Trophoblast cell (in vitro differentiated cells and primary cell): ENCODE results near the gene SDR9C7.
"Not testable (repeated sequence)": the region's sequence is repeated elsewhere in the genome, so short reads cannot be mapped to it uniquely, and the experiment has no call there.

Experiments
- DNase-seq, 2 donors: peaks; one replicate each; pipeline ENCODE4 v3.0.0-alpha.2; 2016
- H2AFZ ChIP-seq: 2 replicates; pipeline ENCODE4 v1.6.1; 2013; ENCODE audit warnings: low read length, moderate library complexity, mild to moderate bottlenecking; ENCODE audit not compliant: insufficient read depth, poor library complexity
- H2AK5ac ChIP-seq: 2 replicates; pipeline ENCODE4 v1.6.1; 2013; ENCODE audit warnings: mild to moderate bottlenecking, low read length
- H2BK120ac ChIP-seq: 2 replicates; pipeline ENCODE4 v1.6.1; 2013; ENCODE audit warnings: low read length, mild to moderate bottlenecking, moderate library complexity; ENCODE audit not compliant: insufficient read depth, poor library complexity
- H2BK12ac ChIP-seq: 2 replicates; pipeline ENCODE4 v1.6.1; 2013; ENCODE audit warnings: mild to moderate bottlenecking, low read length, moderate library complexity
- H2BK5ac ChIP-seq: 2 replicates; pipeline ENCODE4 v1.6.1; 2013; ENCODE audit warnings: low read length, low read depth, moderate library complexity, mild to moderate bottlenecking; ENCODE audit not compliant: poor library complexity
- H3K14ac ChIP-seq: 2 replicates; pipeline ENCODE4 v1.6.1; 2013; ENCODE audit warnings: mild to moderate bottlenecking, low read length
- H3K18ac ChIP-seq: 2 replicates; pipeline ENCODE4 v1.6.1; 2013; ENCODE audit warnings: mild to moderate bottlenecking, low read length
- H3K23ac ChIP-seq: 2 replicates; pipeline ENCODE4 v1.6.1; 2013; ENCODE audit warnings: low read length
- H3K27ac ChIP-seq: 2 replicates; pipeline ENCODE4 v1.5.1; 2013; ENCODE audit warnings: low read depth, mild to moderate bottlenecking, inconsistent platforms, low read length, moderate library complexity
- H3K27me3 ChIP-seq: 2 replicates; pipeline ENCODE4 v1.6.1; 2013; ENCODE audit warnings: inconsistent platforms, mild to moderate bottlenecking, low read length, moderate library complexity; ENCODE audit not compliant: insufficient read depth
- H3K36me3 ChIP-seq, 2 experiments: 1 replicate in 1 of 2; 2 replicates in 1 of 2; pipeline ENCODE4 v1.6.1; 2013; ENCODE audit warnings: low read length in 2 of 2, mild to moderate bottlenecking in 2 of 2, moderate library complexity in 1 of 2; ENCODE audit not compliant: insufficient read depth in 2 of 2, control insufficient read depth in 1 of 2
- H3K4ac ChIP-seq: 2 replicates; pipeline ENCODE4 v1.6.1; 2013; ENCODE audit warnings: low read depth, mild to moderate bottlenecking, low read length, moderate library complexity
- H3K4me1 ChIP-seq, 2 experiments: 1 replicate in 1 of 2; 2 replicates in 1 of 2; pipeline ENCODE4 v1.6.1; 2013; ENCODE audit warnings: low read length in 2 of 2, mild to moderate bottlenecking in 2 of 2, moderate library complexity in 1 of 2; ENCODE audit not compliant: insufficient read depth in 2 of 2, control insufficient read depth in 1 of 2
- H3K4me2 ChIP-seq: 2 replicates; pipeline ENCODE4 v1.6.1; 2013; ENCODE audit warnings: inconsistent platforms, mild to moderate bottlenecking, low read length, moderate library complexity
- H3K4me3 ChIP-seq: 2 replicates; pipeline ENCODE4 v1.5.1; 2013; ENCODE audit warnings: mild to moderate bottlenecking, low read depth, low read length, inconsistent platforms
- H3K79me1 ChIP-seq: one replicate; pipeline ENCODE4 v1.6.1; 2013; ENCODE audit warnings: low read length
- H3K79me2 ChIP-seq: 2 replicates; pipeline ENCODE4 v1.6.1; 2013; ENCODE audit warnings: low read length, mild to moderate bottlenecking; ENCODE audit not compliant: control insufficient read depth, insufficient read depth, poor library complexity
- H3K9ac ChIP-seq: 2 replicates; pipeline ENCODE4 v1.6.1; 2013; ENCODE audit warnings: mild to moderate bottlenecking, low read length
- H3K9me3 ChIP-seq: 2 replicates; pipeline ENCODE4 v1.6.1; 2013; ENCODE audit warnings: low read depth, mild to moderate bottlenecking, control low read depth, inconsistent platforms, low read length; ENCODE audit not compliant: insufficient read depth
- H4K12ac ChIP-seq: 2 replicates; pipeline ENCODE4 v1.6.1; 2013; ENCODE audit warnings: low read depth, mild to moderate bottlenecking, low read length, moderate library complexity
- H4K8ac ChIP-seq: 2 replicates; pipeline ENCODE4 v1.6.1; 2013; ENCODE audit warnings: low read depth, mild to moderate bottlenecking, low read length, moderate library complexity
- H4K91ac ChIP-seq: one replicate; pipeline ENCODE4 v1.6.1; 2013; ENCODE audit warnings: low read depth, mild to moderate bottlenecking, low read length, moderate library complexity
- WGBS: extraction: QIAGEN DNeasy Blood & Tissue Kit; methylation state at CpG from one replicate; pipeline ENCODE4 v1.1.7; 2013; ENCODE audit warnings: missing lambda C conversion rate; ENCODE audit not compliant: insufficient read length, insufficient coverage; ENCODE audit errors: extremely low coverage; 5-methylcytosine and 5-hydroxymethylcytosine counted together

Gene SDR9C7

DNA sequence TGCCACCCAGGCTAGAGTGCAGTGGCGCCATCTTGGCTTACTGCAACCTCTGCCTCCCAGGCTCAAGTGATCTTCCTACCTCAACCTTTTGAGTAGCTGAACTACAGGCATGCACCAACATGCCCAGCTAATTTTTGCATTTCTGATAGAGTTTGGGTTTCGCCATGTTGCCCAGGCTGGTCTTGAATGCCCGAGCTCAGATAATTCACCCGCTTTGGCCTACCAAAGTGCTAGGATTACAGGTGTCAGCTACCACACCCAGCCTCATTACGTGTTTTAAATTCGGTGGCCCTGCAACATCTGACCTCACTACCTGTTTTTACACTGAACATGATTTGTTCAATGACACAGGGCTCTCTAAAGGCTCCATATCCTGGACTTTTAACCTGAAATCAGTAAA, 46.1 kb upstream of the SDR9C7 start:
- Histone ChIP-seq H3K4me1 (no peaks in the 10 kb centered on the region), H3K79me1 (no peaks in the 10 kb centered on the region), H4K91ac (no peak overlapping the region), H2BK5ac (no peak overlapping the region), H3K27me3 (no peaks in the 10 kb centered on the region), H3K14ac (no peak overlapping the region), H3K9ac (no peak overlapping the region), H2AFZ (no peak overlapping the region), H3K4me2 (no peak overlapping the region), H3K4ac (no peak overlapping the region), H3K79me2 (no peaks in the 10 kb centered on the region), H3K23ac (no peak overlapping the region), H2BK120ac (no peak overlapping the region), H2BK12ac (no peak overlapping the region), H3K36me3 (no peaks in the 10 kb centered on the region), H4K8ac (no peak overlapping the region), H2AK5ac (no peak overlapping the region), H3K4me3 (no peak overlapping the region), H3K27ac (no peak overlapping the region), H4K12ac (no peak overlapping the region), H3K18ac (no peak overlapping the region), H3K9me3 (peaks cover 6% of the 10 kb centered on the region)
- no peak for DNase-seq
- WGBS: no CpG with 5 or more reads among the region's 6 CpGs

DNA sequence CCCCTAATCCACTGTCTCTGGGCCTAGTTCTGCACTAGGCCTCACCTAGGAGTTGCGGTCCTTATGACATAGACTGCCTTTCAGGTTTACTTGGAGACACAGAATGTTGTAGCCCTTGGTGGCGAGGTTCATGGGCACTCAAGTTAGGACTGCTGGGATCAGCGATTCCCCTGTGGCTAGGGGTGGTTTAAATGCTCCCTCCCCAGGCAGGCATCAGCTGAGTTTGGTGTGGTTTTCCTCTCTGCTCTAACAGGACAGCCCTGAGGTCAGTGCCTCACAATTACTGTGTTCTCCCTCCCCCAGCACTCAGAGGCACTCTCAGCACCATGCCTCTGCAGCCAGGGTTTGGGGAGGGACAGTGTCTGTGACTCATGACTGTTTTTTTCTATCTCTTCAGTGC, 45.4 kb upstream of the SDR9C7 start:
- Histone ChIP-seq H4K12ac (no peak overlapping the region), H2BK5ac (no peak overlapping the region), H2BK120ac (no peak overlapping the region), H3K14ac (no peak overlapping the region), H3K27ac (no peak overlapping the region), H3K4me2 (no peak overlapping the region), H3K18ac (no peak overlapping the region), H3K36me3 (no peaks in the 10 kb centered on the region), H4K8ac (no peak overlapping the region), H2BK12ac (no peak overlapping the region), H3K9me3 (peaks cover 6% of the 10 kb centered on the region), H3K27me3 (no peaks in the 10 kb centered on the region), H3K4me1 (no peaks in the 10 kb centered on the region), H3K79me1 (no peaks in the 10 kb centered on the region), H3K9ac (no peak overlapping the region), H3K4me3 (no peak overlapping the region), H2AK5ac (no peak overlapping the region), H3K4ac (no peak overlapping the region), H2AFZ (no peak overlapping the region), H4K91ac (no peak overlapping the region), H3K79me2 (no peaks in the 10 kb centered on the region), H3K23ac (peak overlapping the region; percentile 16)
- no CpG with 5 or more reads among the region's 3 CpGs for WGBS
- DNase-seq: no peak

DNA sequence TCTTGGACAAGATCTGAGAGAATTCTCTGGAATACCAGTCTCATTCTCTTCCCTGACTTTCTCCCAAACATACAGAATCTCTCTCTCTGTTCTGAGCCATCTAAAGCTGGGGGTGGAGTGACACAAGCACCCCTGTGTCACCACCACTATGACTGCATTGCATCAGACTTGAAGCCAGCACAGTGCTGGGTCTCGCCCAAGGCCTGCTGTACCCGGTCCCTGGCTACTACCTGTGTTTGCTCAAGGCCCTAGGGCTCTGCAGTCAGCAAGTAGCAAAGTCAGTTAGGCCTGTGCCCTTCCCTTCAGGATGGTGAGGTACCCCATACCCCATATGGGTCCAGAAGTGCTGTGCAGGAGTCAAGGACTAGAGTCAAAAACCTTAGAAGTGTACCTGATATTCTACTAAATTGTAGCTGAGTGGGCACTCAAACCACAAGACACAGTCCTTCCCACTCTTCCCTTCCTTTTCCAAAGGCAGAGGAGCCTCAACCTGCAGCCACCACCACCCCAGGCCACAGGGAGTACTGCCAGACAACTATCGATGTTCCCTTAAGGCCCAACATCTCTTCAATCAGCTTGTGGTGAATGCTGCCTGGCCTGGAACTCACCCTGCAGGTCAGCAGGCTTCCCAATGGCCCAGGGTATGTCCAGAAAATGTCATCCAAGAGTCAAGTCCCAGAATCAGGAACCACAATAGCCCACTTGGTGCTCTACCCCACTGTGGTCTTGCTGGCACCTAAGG, 44.4 kb upstream of the SDR9C7 start:
- no peak for DNase-seq
- no peak overlapping the region for H3K27ac ChIP-seq
- H2BK120ac ChIP-seq: no peak overlapping the region
- H3K9ac ChIP-seq: no peak overlapping the region
- no peak overlapping the region for H3K18ac ChIP-seq
- H3K14ac ChIP-seq: no peak overlapping the region
- H3K27me3 ChIP-seq: no peaks in the 10 kb centered on the region
- no peak overlapping the region for H2BK5ac ChIP-seq
- H2BK12ac ChIP-seq: no peak overlapping the region
- peaks cover 6% of the 10 kb centered on the region for H3K9me3 ChIP-seq
- H3K4me3 ChIP-seq: no peak overlapping the region
- H3K4ac ChIP-seq: no peak overlapping the region
- H3K4me1 ChIP-seq: no peaks in the 10 kb centered on the region
- no CpG with 5 or more reads among the region's 3 CpGs for WGBS
- no peak overlapping the region for H4K12ac ChIP-seq
- H4K8ac ChIP-seq: no peak overlapping the region
- no peaks in the 10 kb centered on the region for H3K79me2 ChIP-seq
- H3K79me1 ChIP-seq: no peaks in the 10 kb centered on the region
- H3K36me3 ChIP-seq: no peaks in the 10 kb centered on the region
- no peak overlapping the region for H3K23ac ChIP-seq
- H2AFZ ChIP-seq: no peak overlapping the region
- H3K4me2 ChIP-seq: no peak overlapping the region
- no peak overlapping the region for H2AK5ac ChIP-seq
- no peak overlapping the region for H4K91ac ChIP-seq

DNA sequence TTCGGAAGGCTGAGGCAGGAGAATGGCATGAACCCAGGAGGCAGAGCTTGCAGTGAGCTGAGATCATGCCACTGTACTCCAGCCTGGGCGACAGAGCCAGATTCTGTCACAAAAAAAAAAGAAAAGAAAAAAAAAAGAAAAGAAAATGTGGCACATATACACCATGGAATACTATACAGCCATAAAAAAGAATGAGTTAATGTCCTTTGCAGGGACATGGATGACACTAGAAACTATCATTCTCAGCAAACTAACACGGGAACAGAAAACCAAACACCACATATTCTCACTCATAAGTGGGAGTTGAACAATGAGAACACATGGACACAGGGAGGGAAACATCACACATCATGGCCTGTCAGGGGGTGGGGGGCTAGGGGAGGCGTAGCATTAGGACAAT, 43.2 kb upstream of the SDR9C7 start:
- not testable (repeated sequence) for H3K79me1 ChIP-seq, H3K4ac ChIP-seq, H3K23ac ChIP-seq, H4K8ac ChIP-seq, H3K9me3 ChIP-seq, H3K79me2 ChIP-seq, H3K18ac ChIP-seq, H3K4me2 ChIP-seq, DNase-seq, H2BK12ac ChIP-seq, H3K9ac ChIP-seq, H3K36me3 ChIP-seq, H3K27me3 ChIP-seq, H2BK120ac ChIP-seq, H3K14ac ChIP-seq, H3K4me1 ChIP-seq, H3K27ac ChIP-seq, H4K12ac ChIP-seq, H2AK5ac ChIP-seq, H2BK5ac ChIP-seq, H3K4me3 ChIP-seq, H2AFZ ChIP-seq, H4K91ac ChIP-seq
- WGBS: no CpG with 5 or more reads among the region's 4 CpGs
